Stimulated activated CD8-positive, alpha-beta memory T cell treated with anti-CD3 and anti-CD28 coated beads, Interleukin-2, amount 100 ng/mL, for 1 hour (primary cell): Measurements from ENCODE around the gene CTU1.

Source experiments
- DNase-seq, 2 donors: peaks; one replicate each; pipeline ENCODE4 v3.0.0-alpha.2; 2020; ENCODE audit warnings: low read depth in 2 of 2

CTU1 gene

GRCh38 chr19:51103926-51104341 is 4.3 kb downstream of the CTU1 start:
- no peak for DNase-seq

GRCh38 chr19:51102991-51103390 is 5.2 kb downstream of the CTU1 start:
- DNase-seq: no peak

- DNase-seq: no peak
Measured at GRCh38 chr19:51101171-51101865, 6.9 kb downstream of the CTU1 start.

- DNase-seq: no peak
Measured at GRCh38 chr19:51100601-51101000, 7.6 kb downstream of the CTU1 start.

- DNase-seq: no peak
Measured at GRCh38 chr19:51099047-51099382, 9.2 kb downstream of the CTU1 start.

GRCh38 chr19:51098365-51099046 is 9.7 kb downstream of the CTU1 start:
- DNase-seq: no peak

- no peak for DNase-seq
Measured at GRCh38 chr19:51097796-51098195, 10.4 kb downstream of the CTU1 start.

GRCh38 chr19:51097166-51097738 is 11.0 kb downstream of the CTU1 start:
- peak; percentile 31 to 48 for DNase-seq

- DNase-seq: no peak
Measured at GRCh38 chr19:51096473-51097165, 11.6 kb downstream of the CTU1 start.

- DNase-seq: no peak
Measured at GRCh38 chr19:51094696-51095279, 13.4 kb downstream of the CTU1 start.

GRCh38 chr19:51093510-51094345 is 14.5 kb downstream of the CTU1 start:
- no peak for DNase-seq

- DNase-seq: no peak
Measured at GRCh38 chr19:51093101-51093500, 15.1 kb downstream of the CTU1 start.

GRCh38 chr19:51091895-51092873 is 16.0 kb downstream of the CTU1 start:
- DNase-seq: no peak

- no peak for DNase-seq
Measured at GRCh38 chr19:51091126-51091525, 17.1 kb downstream of the CTU1 start.

- DNase-seq: no peak
Measured at GRCh38 chr19:51090471-51090870, 17.7 kb downstream of the CTU1 start.

- no peak for DNase-seq
Measured at GRCh38 chr19:51089786-51090185, 18.4 kb downstream of the CTU1 start.

- DNase-seq: no peak
Measured at GRCh38 chr19:51086153-51086850, 21.9 kb downstream of the CTU1 start.

GRCh38 chr19:51084505-51084904 is 23.7 kb downstream of the CTU1 start:
- DNase-seq: no peak

- no peak for DNase-seq
Measured at GRCh38 chr19:51083783-51084182, 24.4 kb downstream of the CTU1 start.

- no peak for DNase-seq
Measured at GRCh38 chr19:51083181-51083580, 25.0 kb downstream of the CTU1 start.
